CD4-positive, alpha-beta T cell treated with Interleukin-2 at 100 ng/mL for 4 hours (primary cell): Measurements from ENCODE around the gene PCIF1.
"Not testable (repeated sequence)": the region's sequence is repeated elsewhere in the genome, so short reads cannot be mapped to it uniquely, and the experiment has no call there.

Experiments
- DNase-seq: peaks from one replicate; pipeline ENCODE4 v3.0.0-alpha.2; 2020; ENCODE audit warnings: low spot score

Gene PCIF1

GRCh38 chr20:45947110-45947866 is 12.8 kb downstream of the PCIF1 start:
- DNase-seq, result no peak

GRCh38 chr20:45948261-45948733 is 13.8 kb downstream of the PCIF1 start:
- DNase-seq, result no peak

- DNase-seq, result no peak
Observed at GRCh38 chr20:45948742-45949541, 14.5 kb downstream of the PCIF1 start.

- DNase-seq, result no peak
Observed at GRCh38 chr20:45949542-45950329, 15.3 kb downstream of the PCIF1 start.

GRCh38 chr20:45950330-45950646 is 15.8 kb downstream of the PCIF1 start:
- DNase-seq, result no peak

- no peak for DNase-seq
Observed at GRCh38 chr20:45951925-45952834, 17.7 kb downstream of the PCIF1 start.

GRCh38 chr20:45952861-45953260 is 18.4 kb downstream of the PCIF1 start:
- no peak for DNase-seq

- no peak for DNase-seq
Observed at GRCh38 chr20:45953672-45954071, 19.2 kb downstream of the PCIF1 start.

GRCh38 chr20:45956326-45956725 is 21.8 kb downstream of the PCIF1 start:
- not testable (repeated sequence) for DNase-seq

- DNase-seq, result no peak
Observed at GRCh38 chr20:45957021-45957941, 22.8 kb downstream of the PCIF1 start.

GRCh38 chr20:45958593-45958992 is 24.1 kb downstream of the PCIF1 start:
- DNase-seq, result no peak

- DNase-seq, result no peak
Observed at GRCh38 chr20:45959126-45959525, 24.6 kb downstream of the PCIF1 start.

GRCh38 chr20:45959956-45960630 is 25.6 kb downstream of the PCIF1 start:
- no peak for DNase-seq

- no peak for DNase-seq
Observed at GRCh38 chr20:45962031-45962755, 27.7 kb downstream of the PCIF1 start.

GRCh38 chr20:45963059-45964005 is 28.8 kb downstream of the PCIF1 start:
- peak; percentile 48 for DNase-seq

GRCh38 chr20:45964006-45964400 is 29.5 kb downstream of the PCIF1 start:
- DNase-seq, result no peak

- DNase-seq, result no peak
Observed at GRCh38 chr20:45965169-45966002, 30.9 kb downstream of the PCIF1 start.
